HEK293 (cell line): ENCODE measurements around the gene ZNF274.

Experiments
- PBX3 ChIP-seq: sonication (generic); formaldehyde crosslinking; IDR thresholded peaks from 2 replicates; pipeline ENCODE4 v1.8.1; 2022; ENCODE audit warnings: mild to moderate bottlenecking, moderate library complexity, missing genetic modification reagents
- SCRT1 ChIP-seq: fragments of 450-650 bp; formaldehyde crosslinking; IDR thresholded peaks from 2 replicates; pipeline ENCODE4 v1.5.1; 2016; ENCODE audit warnings: missing biosample characterization, missing genetic modification characterization, borderline replicate concordance
- SP2 ChIP-seq: fragments of 450-650 bp; formaldehyde crosslinking; IDR thresholded peaks from 2 replicates; pipeline ENCODE4 v1.5.1; 2016; ENCODE audit warnings: missing biosample characterization, missing genetic modification characterization
- TRIM28 ChIP-seq: IDR thresholded peaks from 2 replicates; pipeline ENCODE4 v1.6.1; 2011; ENCODE audit warnings: low read length, control low read depth, borderline replicate concordance
- ZBTB6 ChIP-seq: fragments of 450-650 bp; formaldehyde crosslinking; IDR thresholded peaks from 2 replicates; pipeline ENCODE4 v1.5.1; 2017; ENCODE audit warnings: missing biosample characterization, missing genetic modification characterization
- ZFP37 ChIP-seq: fragments of 450-650 bp; formaldehyde crosslinking; IDR thresholded peaks from 2 replicates; pipeline ENCODE4 v1.5.1; 2016; ENCODE audit warnings: missing biosample characterization, missing genetic modification characterization
- ZNF114 ChIP-seq: fragments of 450-650 bp; formaldehyde crosslinking; IDR thresholded peaks from 2 replicates; pipeline ENCODE4 v1.5.0; 2017; ENCODE audit warnings: missing biosample characterization, missing genetic modification characterization
- ZNF133 ChIP-seq: fragments of 450-650 bp; formaldehyde crosslinking; IDR thresholded peaks from 2 replicates; pipeline ENCODE4 v1.5.1; 2016; ENCODE audit warnings: missing biosample characterization, missing genetic modification characterization
- ZNF19 ChIP-seq: fragments of 450-650 bp; formaldehyde crosslinking; IDR thresholded peaks from 2 replicates; pipeline ENCODE4; 2016; ENCODE audit warnings: missing biosample characterization, missing genetic modification characterization, low read depth
- ZNF24 ChIP-seq: fragments of 450-650 bp; formaldehyde crosslinking; IDR thresholded peaks from 2 replicates; pipeline ENCODE4 v1.5.1; 2016; ENCODE audit warnings: missing biosample characterization, missing genetic modification characterization
- ZNF433 ChIP-seq: fragments of 450-650 bp; formaldehyde crosslinking; IDR thresholded peaks from 2 replicates; pipeline ENCODE4 v1.5.1; 2016; ENCODE audit warnings: missing biosample characterization, missing genetic modification characterization, low read depth
- ZNF48 ChIP-seq: fragments of 450-650 bp; formaldehyde crosslinking; IDR thresholded peaks from 2 replicates; pipeline ENCODE4 v1.5.1; 2016; ENCODE audit warnings: missing biosample characterization, missing genetic modification characterization
- ZNF510 ChIP-seq: fragments of 450-650 bp; formaldehyde crosslinking; IDR thresholded peaks from 2 replicates; pipeline ENCODE4 v1.5.1; 2018; ENCODE audit warnings: mild to moderate bottlenecking, missing genetic modification characterization, missing biosample characterization; ENCODE audit not compliant: insufficient replicate concordance
- ZNF513 ChIP-seq: fragments of 450-650 bp; IDR thresholded peaks from 2 replicates; pipeline ENCODE4 v1.5.1; 2018; ENCODE audit warnings: missing biosample characterization, missing genetic modification characterization
- ZNF544 ChIP-seq: fragments of 450-650 bp; formaldehyde crosslinking; IDR thresholded peaks from 2 replicates; pipeline ENCODE4 v1.5.0; 2017; ENCODE audit warnings: missing biosample characterization, missing genetic modification characterization
- ZNF548 ChIP-seq: fragments of 450-650 bp; formaldehyde crosslinking; IDR thresholded peaks from 2 replicates; pipeline ENCODE4 v1.5.1; 2016; ENCODE audit warnings: missing biosample characterization, missing genetic modification characterization
- ZNF585B ChIP-seq: fragments of 450-650 bp; formaldehyde crosslinking; IDR thresholded peaks from 2 replicates; pipeline ENCODE4 v1.5.1; 2016; ENCODE audit warnings: missing biosample characterization, missing genetic modification characterization
- ZNF658 ChIP-seq: fragments of 450-650 bp; formaldehyde crosslinking; IDR thresholded peaks from 2 replicates; pipeline ENCODE4; 2016; ENCODE audit warnings: missing biosample characterization, missing genetic modification characterization
- ZNF747 ChIP-seq: fragments of 450-650 bp; formaldehyde crosslinking; IDR thresholded peaks from 2 replicates; pipeline ENCODE4 v1.5.1; 2016; ENCODE audit warnings: missing biosample characterization, missing genetic modification characterization
- ZNF777 ChIP-seq: fragments of 450-650 bp; formaldehyde crosslinking; IDR thresholded peaks from 2 replicates; pipeline ENCODE4 v1.5.1; 2017; ENCODE audit warnings: missing biosample characterization, missing genetic modification characterization, borderline replicate concordance
- ZNF837 ChIP-seq: fragments of 450-650 bp; formaldehyde crosslinking; IDR thresholded peaks from 2 replicates; pipeline ENCODE4 v1.5.1; 2016; ENCODE audit warnings: missing biosample characterization, missing genetic modification characterization
- ZSCAN23 ChIP-seq: fragments of 450-650 bp; formaldehyde crosslinking; IDR thresholded peaks from 2 replicates; pipeline ENCODE4 v1.5.1; 2016; ENCODE audit warnings: missing biosample characterization, missing genetic modification characterization
- ZSCAN30 ChIP-seq: fragments of 450-650 bp; IDR thresholded peaks from 2 replicates; pipeline ENCODE4 v1.5.1; 2018; ENCODE audit warnings: missing biosample characterization, mild to moderate bottlenecking, missing genetic modification characterization, moderate library complexity
- TF ChIP-seq, protein P1 (sequence below): fragments of 450-650 bp; formaldehyde crosslinking; IDR thresholded peaks from 2 replicates; pipeline ENCODE4 v1.5.1; 2016; ENCODE audit warnings: missing biosample characterization, missing genetic modification characterization, borderline replicate concordance
- TF ChIP-seq, protein P2 (sequence below): fragments of 450-650 bp; formaldehyde crosslinking; IDR thresholded peaks from 2 replicates; pipeline ENCODE4 v1.5.1; 2017; ENCODE audit warnings: missing biosample characterization, missing genetic modification characterization
- TF ChIP-seq, protein P3 (sequence below): fragments of 450-650 bp; formaldehyde crosslinking; IDR thresholded peaks from 2 replicates; pipeline ENCODE4 v1.5.1; 2016; ENCODE audit warnings: missing biosample characterization, missing genetic modification characterization
- TF ChIP-seq, protein P4 (sequence below): fragments of 450-650 bp; formaldehyde crosslinking; IDR thresholded peaks from 2 replicates; pipeline ENCODE4; 2016; ENCODE audit warnings: missing biosample characterization, missing genetic modification characterization

Gene ZNF274

DNA sequence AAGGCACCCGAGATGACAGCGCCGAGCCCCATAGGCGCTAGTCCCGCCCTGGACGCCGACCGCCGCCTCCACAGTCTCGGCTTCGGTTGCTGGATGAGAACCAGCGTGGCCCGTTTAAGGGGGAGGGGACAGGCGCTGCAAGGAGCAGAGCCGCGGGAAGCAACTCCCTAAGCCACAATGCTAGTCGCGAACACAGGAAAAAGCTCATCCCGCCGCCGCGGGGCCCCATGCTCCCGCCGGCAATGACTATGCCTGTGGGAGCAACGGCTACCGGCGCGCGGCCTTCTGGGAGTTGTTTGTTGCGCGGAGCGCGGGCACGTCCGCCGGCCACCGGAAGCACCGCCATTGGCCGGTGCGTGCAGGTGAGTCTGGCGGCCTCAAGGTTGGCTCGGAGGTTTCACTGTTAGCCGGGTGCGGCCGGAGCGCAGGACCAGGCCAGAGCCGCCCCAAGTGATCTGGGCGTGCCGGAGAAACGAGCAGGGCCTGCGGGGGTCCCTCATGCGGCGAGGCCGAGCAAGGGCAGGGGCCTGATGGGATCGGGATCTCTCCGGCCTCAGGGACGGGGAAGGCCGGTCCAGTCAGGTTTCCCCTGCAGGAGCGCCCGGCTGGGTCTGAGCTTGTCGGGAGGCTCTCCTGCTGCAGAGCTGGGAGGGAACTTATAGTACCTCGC, 45.9 kb downstream of the ZNF274 start, which contains the start of gene ZNF544 (continued):
- peak; percentile 66 for TF ChIP-seq SP2 (tag by site-specific recombination)
- TF ChIP-seq ZNF513 (tag by site-specific recombination): no peak; the same call in 1 of the 2 replicates
- no peak for TF ChIP-seq ZNF544 (tag by site-specific recombination)
- TF ChIP-seq ZNF19 (tag by site-specific recombination): no peak
- TF ChIP-seq SCRT1 (tag by site-specific recombination): 0 out of 2 replicates have a peak, but pooled peaks have one; percentile 41
- no peak for TF ChIP-seq ZNF510 (tag by site-specific recombination)
- TF ChIP-seq ZNF747: no peak
- TF ChIP-seq, protein P1, sequence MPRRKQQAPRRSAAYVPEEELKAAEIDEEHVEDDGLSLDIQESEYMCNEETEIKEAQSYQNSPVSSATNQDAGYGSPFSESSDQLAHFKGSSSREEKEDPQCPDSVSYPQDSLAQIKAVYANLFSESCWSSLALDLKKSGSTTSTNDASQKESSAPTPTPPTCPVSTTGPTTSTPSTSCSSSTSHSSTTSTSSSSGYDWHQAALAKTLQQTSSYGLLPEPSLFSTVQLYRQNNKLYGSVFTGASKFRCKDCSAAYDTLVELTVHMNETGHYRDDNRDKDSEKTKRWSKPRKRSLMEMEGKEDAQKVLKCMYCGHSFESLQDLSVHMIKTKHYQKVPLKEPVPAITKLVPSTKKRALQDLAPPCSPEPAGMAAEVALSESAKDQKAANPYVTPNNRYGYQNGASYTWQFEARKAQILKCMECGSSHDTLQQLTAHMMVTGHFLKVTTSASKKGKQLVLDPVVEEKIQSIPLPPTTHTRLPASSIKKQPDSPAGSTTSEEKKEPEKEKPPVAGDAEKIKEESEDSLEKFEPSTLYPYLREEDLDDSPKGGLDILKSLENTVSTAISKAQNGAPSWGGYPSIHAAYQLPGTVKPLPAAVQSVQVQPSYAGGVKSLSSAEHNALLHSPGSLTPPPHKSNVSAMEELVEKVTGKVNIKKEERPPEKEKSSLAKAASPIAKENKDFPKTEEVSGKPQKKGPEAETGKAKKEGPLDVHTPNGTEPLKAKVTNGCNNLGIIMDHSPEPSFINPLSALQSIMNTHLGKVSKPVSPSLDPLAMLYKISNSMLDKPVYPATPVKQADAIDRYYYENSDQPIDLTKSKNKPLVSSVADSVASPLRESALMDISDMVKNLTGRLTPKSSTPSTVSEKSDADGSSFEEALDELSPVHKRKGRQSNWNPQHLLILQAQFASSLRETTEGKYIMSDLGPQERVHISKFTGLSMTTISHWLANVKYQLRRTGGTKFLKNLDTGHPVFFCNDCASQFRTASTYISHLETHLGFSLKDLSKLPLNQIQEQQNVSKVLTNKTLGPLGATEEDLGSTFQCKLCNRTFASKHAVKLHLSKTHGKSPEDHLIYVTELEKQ (tag by site-specific recombination): no peak
- peak; percentile 69; the same call in 1 of the 2 replicates for TF ChIP-seq ZSCAN30 (tag by site-specific recombination)
- peak; percentile 69 for TF ChIP-seq PBX3
- no peak for TF ChIP-seq ZBTB6 (tag by site-specific recombination)
- TF ChIP-seq ZNF777: no peak
- no peak for TF ChIP-seq ZNF837 (tag by site-specific recombination)
- no peak for TF ChIP-seq ZNF24 (tag by site-specific recombination)
- TF ChIP-seq, protein P2, sequence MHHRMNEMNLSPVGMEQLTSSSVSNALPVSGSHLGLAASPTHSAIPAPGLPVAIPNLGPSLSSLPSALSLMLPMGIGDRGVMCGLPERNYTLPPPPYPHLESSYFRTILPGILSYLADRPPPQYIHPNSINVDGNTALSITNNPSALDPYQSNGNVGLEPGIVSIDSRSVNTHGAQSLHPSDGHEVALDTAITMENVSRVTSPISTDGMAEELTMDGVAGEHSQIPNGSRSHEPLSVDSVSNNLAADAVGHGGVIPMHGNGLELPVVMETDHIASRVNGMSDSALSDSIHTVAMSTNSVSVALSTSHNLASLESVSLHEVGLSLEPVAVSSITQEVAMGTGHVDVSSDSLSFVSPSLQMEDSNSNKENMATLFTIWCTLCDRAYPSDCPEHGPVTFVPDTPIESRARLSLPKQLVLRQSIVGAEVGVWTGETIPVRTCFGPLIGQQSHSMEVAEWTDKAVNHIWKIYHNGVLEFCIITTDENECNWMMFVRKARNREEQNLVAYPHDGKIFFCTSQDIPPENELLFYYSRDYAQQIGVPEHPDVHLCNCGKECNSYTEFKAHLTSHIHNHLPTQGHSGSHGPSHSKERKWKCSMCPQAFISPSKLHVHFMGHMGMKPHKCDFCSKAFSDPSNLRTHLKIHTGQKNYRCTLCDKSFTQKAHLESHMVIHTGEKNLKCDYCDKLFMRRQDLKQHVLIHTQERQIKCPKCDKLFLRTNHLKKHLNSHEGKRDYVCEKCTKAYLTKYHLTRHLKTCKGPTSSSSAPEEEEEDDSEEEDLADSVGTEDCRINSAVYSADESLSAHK (tag by site-specific recombination): 0 out of 2 replicates have a peak, but pooled peaks have one; percentile 18
- TF ChIP-seq, protein P3, sequence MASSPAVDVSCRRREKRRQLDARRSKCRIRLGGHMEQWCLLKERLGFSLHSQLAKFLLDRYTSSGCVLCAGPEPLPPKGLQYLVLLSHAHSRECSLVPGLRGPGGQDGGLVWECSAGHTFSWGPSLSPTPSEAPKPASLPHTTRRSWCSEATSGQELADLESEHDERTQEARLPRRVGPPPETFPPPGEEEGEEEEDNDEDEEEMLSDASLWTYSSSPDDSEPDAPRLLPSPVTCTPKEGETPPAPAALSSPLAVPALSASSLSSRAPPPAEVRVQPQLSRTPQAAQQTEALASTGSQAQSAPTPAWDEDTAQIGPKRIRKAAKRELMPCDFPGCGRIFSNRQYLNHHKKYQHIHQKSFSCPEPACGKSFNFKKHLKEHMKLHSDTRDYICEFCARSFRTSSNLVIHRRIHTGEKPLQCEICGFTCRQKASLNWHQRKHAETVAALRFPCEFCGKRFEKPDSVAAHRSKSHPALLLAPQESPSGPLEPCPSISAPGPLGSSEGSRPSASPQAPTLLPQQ: peak; percentile 98
- TF ChIP-seq ZNF548 (tag by site-specific recombination): no peak
- TF ChIP-seq ZNF114 (tag by site-specific recombination): no peak
- no peak for TF ChIP-seq ZNF585B (tag by site-specific recombination)
- no peak for TF ChIP-seq TRIM28
- no peak for TF ChIP-seq ZNF658
- no peak for TF ChIP-seq ZNF48 (tag by site-specific recombination)
- TF ChIP-seq, protein P4, sequence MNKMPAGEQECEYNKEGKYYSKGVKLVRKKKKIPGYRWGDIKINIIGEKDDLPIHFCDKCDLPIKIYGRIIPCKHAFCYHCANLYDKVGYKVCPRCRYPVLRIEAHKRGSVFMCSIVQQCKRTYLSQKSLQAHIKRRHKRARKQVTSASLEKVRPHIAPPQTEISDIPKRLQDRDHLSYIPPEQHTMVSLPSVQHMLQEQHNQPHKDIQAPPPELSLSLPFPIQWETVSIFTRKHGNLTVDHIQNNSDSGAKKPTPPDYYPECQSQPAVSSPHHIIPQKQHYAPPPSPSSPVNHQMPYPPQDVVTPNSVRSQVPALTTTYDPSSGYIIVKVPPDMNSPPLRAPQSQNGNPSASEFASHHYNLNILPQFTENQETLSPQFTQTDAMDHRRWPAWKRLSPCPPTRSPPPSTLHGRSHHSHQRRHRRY (tag by site-specific recombination): no peak
- no peak for TF ChIP-seq ZNF433 (tag by site-specific recombination)
- TF ChIP-seq ZSCAN23 (tag by site-specific recombination): no peak
- TF ChIP-seq ZNF133 (tag by site-specific recombination): peak; percentile 23; the same call in 1 of the 2 replicates
- peak; percentile 98 for TF ChIP-seq ZFP37
